ENCODE data around the gene LONP2. TPM values are rescaled to one million over a fixed set of nuclear protein-coding genes. Genes with fewer than 3 reads are reported as not detected.

Gene LONP2
- total and polyA plus RNA-seq, 10 of the 15 experiments (the other 5 are each of a cell fraction or from before 2014, with no cell fraction given), result 8.3 to 48.0 (median 34.8) TPM

- no peak for TF ChIP-seq SMARCA5 (IDR thresholded peaks at IDR 0.05)
- peak in 1 of 2 experiments; percentile 45; a peak in 1 of 4 replicates for TF ChIP-seq CEBPB (IDR thresholded peaks at IDR 0.05; ENCODE audit: borderline replicate concordance in 1 of 2, low read depth in 2 of 2, low read length in 2 of 2)
- no peak; the same call in 1 of the 2 replicates for TF ChIP-seq STAT3 (IDR thresholded peaks at IDR 0.05; ENCODE audit: low read depth, low read length)
- no peak for TF ChIP-seq KDM1A (IDR thresholded peaks at IDR 0.05; ENCODE audit: borderline replicate concordance)
- no peak for TF ChIP-seq TAF1 (IDR thresholded peaks at IDR 0.05; ENCODE audit: borderline replicate concordance, low read depth, low read length)
- no peak for TF ChIP-seq REST (IDR thresholded peaks at IDR 0.05; ENCODE audit: low read depth, low read length)
- no peak; the same call in none of the 2 replicates for TF ChIP-seq NR2F1 (conservative IDR thresholded peaks at IDR 0.05)
- TF ChIP-seq PML (IDR thresholded peaks at IDR 0.05; ENCODE audit: low read length), result peak; percentile 73
- TF ChIP-seq ATF7 (IDR thresholded peaks at IDR 0.05; ENCODE audit: low read depth), result peak; percentile 97
- TF ChIP-seq EP300 (IDR thresholded peaks at IDR 0.05; ENCODE audit: borderline replicate concordance in 1 of 2, control insufficient read depth in 1 of 2, low read depth in 2 of 2, low read length in 2 of 2), result peak; percentile 6 to 47; a peak in 2 of 4 replicates
- TF ChIP-seq EGR1 (IDR thresholded peaks at IDR 0.05; ENCODE audit: borderline replicate concordance in 1 of 2, low read depth in 2 of 2, low read length in 2 of 2), result no peak
- TF ChIP-seq NBN (IDR thresholded peaks at IDR 0.05), result peak; percentile 54; the same call in 1 of the 2 replicates
- peak; percentile 65; the same call in 1 of the 2 replicates for TF ChIP-seq POLR2AphosphoS5 (IDR thresholded peaks at IDR 0.05; ENCODE audit: low read length)
- no peak for TF ChIP-seq HCFC1 (IDR thresholded peaks at IDR 0.05; ENCODE audit: low read length)
- no peak for TF ChIP-seq RELA (IDR thresholded peaks at IDR 0.05; ENCODE audit: borderline replicate concordance, partially characterized antibody)
- TF ChIP-seq, protein P1, sequence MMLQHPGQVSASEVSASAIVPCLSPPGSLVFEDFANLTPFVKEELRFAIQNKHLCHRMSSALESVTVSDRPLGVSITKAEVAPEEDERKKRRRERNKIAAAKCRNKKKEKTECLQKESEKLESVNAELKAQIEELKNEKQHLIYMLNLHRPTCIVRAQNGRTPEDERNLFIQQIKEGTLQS (IDR thresholded peaks at IDR 0.05; ENCODE audit: borderline replicate concordance, extremely low read depth, low read depth, low read length), result no peak
- no peak for TF ChIP-seq CTCF (IDR thresholded peaks at IDR 0.05 in 2 of 3, conservative IDR thresholded peaks at IDR 0.05 in 1 of 3; ENCODE audit: control insufficient read depth in 2 of 3, extremely low read depth in 1 of 3, insufficient read depth in 1 of 3, low read depth in 3 of 3, low read length in 3 of 3)
- TF ChIP-seq, protein P2, sequence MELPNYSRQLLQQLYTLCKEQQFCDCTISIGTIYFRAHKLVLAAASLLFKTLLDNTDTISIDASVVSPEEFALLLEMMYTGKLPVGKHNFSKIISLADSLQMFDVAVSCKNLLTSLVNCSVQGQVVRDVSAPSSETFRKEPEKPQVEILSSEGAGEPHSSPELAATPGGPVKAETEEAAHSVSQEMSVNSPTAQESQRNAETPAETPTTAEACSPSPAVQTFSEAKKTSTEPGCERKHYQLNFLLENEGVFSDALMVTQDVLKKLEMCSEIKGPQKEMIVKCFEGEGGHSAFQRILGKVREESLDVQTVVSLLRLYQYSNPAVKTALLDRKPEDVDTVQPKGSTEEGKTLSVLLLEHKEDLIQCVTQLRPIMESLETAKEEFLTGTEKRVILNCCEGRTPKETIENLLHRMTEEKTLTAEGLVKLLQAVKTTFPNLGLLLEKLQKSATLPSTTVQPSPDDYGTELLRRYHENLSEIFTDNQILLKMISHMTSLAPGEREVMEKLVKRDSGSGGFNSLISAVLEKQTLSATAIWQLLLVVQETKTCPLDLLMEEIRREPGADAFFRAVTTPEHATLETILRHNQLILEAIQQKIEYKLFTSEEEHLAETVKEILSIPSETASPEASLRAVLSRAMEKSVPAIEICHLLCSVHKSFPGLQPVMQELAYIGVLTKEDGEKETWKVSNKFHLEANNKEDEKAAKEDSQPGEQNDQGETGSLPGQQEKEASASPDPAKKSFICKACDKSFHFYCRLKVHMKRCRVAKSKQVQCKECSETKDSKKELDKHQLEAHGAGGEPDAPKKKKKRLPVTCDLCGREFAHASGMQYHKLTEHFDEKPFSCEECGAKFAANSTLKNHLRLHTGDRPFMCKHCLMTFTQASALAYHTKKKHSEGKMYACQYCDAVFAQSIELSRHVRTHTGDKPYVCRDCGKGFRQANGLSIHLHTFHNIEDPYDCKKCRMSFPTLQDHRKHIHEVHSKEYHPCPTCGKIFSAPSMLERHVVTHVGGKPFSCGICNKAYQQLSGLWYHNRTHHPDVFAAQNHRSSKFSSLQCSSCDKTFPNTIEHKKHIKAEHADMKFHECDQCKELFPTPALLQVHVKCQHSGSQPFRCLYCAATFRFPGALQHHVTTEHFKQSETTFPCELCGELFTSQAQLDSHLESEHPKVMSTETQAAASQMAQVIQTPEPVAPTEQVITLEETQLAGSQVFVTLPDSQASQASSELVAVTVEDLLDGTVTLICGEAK (IDR thresholded peaks at IDR 0.05; ENCODE audit: borderline replicate concordance), result peak; percentile 72
These were observed 122.3 kb downstream of the LONP2 start (continued) for GRCh38 chr16:48366165-48367093.
